K562 (cell line): Measurements from ENCODE around the gene SAFB. TPM values are rescaled to one million over a fixed set of nuclear protein-coding genes. Genes with fewer than 3 reads are reported as not detected.

Experiments
- BACH1 ChIP-seq: fragments of 200-800 bp; sonication (Bioruptor generic); IDR thresholded peaks from 2 replicates; pipeline ENCODE4 v1.6.1; 2016; ENCODE audit warnings: missing genetic modification characterization, missing compliant biosample characterization
- BRD9 ChIP-seq: fragments of 450-650 bp; IDR thresholded peaks from 2 replicates; pipeline ENCODE4 v1.6.1; 2018; ENCODE audit warnings: low read depth; ENCODE audit not compliant: partially characterized antibody
- CGGBP1 ChIP-seq: fragments of 250-450 bp; sonication (Bioruptor Pico); IDR thresholded peaks from 2 replicates; pipeline ENCODE4 v1.9.0; 2021; ENCODE audit warnings: mild to moderate bottlenecking
- CHD1 ChIP-seq: fragments of 200-600 bp; sonication (generic); IDR thresholded peaks from one replicate; pipeline ENCODE4 v1.6.1; 2012; ENCODE audit warnings: mild to moderate bottlenecking, moderate library complexity, low read length, inconsistent platforms
- CTBP1 ChIP-seq: fragments of 450-650 bp; IDR thresholded peaks from 2 replicates; pipeline ENCODE4 v1.6.1; 2016; ENCODE audit warnings: borderline replicate concordance
- DIDO1 ChIP-seq: fragments of 450-650 bp; IDR thresholded peaks from 2 replicates; pipeline ENCODE4 v1.6.1; 2016; ENCODE audit warnings: low read depth, missing biosample characterization, missing genetic modification characterization
- EGR1 ChIP-seq: fragments of 450-650 bp; conservative IDR thresholded peaks from 2 replicates; pipeline ENCODE4 v1.6.1; 2017; ENCODE audit warnings: mild to moderate bottlenecking
- GATAD2B ChIP-seq: fragments of 450-650 bp; IDR thresholded peaks from 2 replicates; pipeline ENCODE4 v1.6.1; 2017; ENCODE audit warnings: mild to moderate bottlenecking, borderline replicate concordance
- HLTF ChIP-seq: fragments of 450-650 bp; IDR thresholded peaks from 2 replicates; pipeline ENCODE4 v1.6.1; 2016
- HNRNPL ChIP-seq: fragments of 200-400 bp; formaldehyde crosslinking; IDR thresholded peaks from 2 replicates; pipeline ENCODE4 v1.6.1; 2017; ENCODE audit warnings: low read depth, mild to moderate bottlenecking, low read length
- TARDBP ChIP-seq: fragments of 450-650 bp; IDR thresholded peaks from 2 replicates; pipeline ENCODE4 v1.6.1; 2016
- TBP ChIP-seq: optimal IDR thresholded peaks from 2 replicates; pipeline ENCODE3; 2011; ENCODE audit warnings: low read depth, low read length, improper control_type of control experiment
- TEAD4 ChIP-seq, 2 experiments: sonication (generic) in 1 of 2; formaldehyde crosslinking in 1 of 2; IDR thresholded peaks; 2 replicates each; pipeline versions ENCODE4 v1.6.1 to v1.8.0; 2012 to 2022; ENCODE audit warnings: borderline replicate concordance in 1 of 2, inconsistent platforms in 1 of 2, low read length in 1 of 2, mild to moderate bottlenecking in 1 of 2, missing genetic modification reagents in 1 of 2
- ZNF121 ChIP-seq: sonication (generic); formaldehyde crosslinking; conservative IDR thresholded peaks from 2 replicates; pipeline ENCODE4 v1.8.0; 2022; ENCODE audit warnings: missing genetic modification reagents
- ZNF143 ChIP-seq: sonication (generic); formaldehyde crosslinking; IDR thresholded peaks from 2 replicates; pipeline ENCODE4 v1.9.0; 2022; ENCODE audit warnings: mild to moderate bottlenecking, missing genetic modification reagents
- ZNF511 ChIP-seq: sonication (generic); formaldehyde crosslinking; IDR thresholded peaks from 2 replicates; pipeline ENCODE4 v1.8.0; 2022; ENCODE audit warnings: mild to moderate bottlenecking, missing genetic modification reagents
- ZSCAN29 ChIP-seq: fragments of 450-650 bp; IDR thresholded peaks from 2 replicates; pipeline ENCODE4 v1.6.1; 2017
- polyA plus RNA-seq, 8 experiments: library from polyadenylated mRNA; depleted of rRNA in 4 of 8; stranded (reverse) in 5 of 8; unstranded in 3 of 8; fragments of >200 nt; fragmentation: Nextera tagmentation in 2 of 8; fragmentation: Illumina TruSeq in 1 of 8; extraction: Ambion mirVana in 2 of 8; extraction: Trizol in 1 of 8; gene quantifications; 2 replicates each; pipeline versions ENCODE4 v1.2.1 to v1.2.3, GENCODE V29; 2011 to 2014; ENCODE audit warnings: inconsistent platforms in 1 of 8, missing spikeins in 1 of 8
- total RNA-seq, 7 experiments: library from RNA; depleted of rRNA in 6 of 7; stranded (reverse); fragments of >200 nt in 6 of 7; fragmentation: Illumina TruSeq in 2 of 7; extraction: Trizol in 2 of 7; gene quantifications; 2 replicates each; pipeline versions ENCODE4 v1.2.1 to v1.2.3, GENCODE V29; 2011 to 2021; ENCODE audit warnings: low replicate concordance in 1 of 7
- TF ChIP-seq, protein P1 (sequence below), 2 experiments: fragments of 150-350 bp in 1 of 2; IDR thresholded peaks; 2 replicates each; pipeline ENCODE4 v1.6.1; 2012 to 2016; ENCODE audit warnings: low read depth in 2 of 2, low read length in 2 of 2, mild to moderate bottlenecking in 1 of 2, moderate library complexity in 1 of 2
- TF ChIP-seq, protein P2 (sequence below): fragments of 250-450 bp; sonication (Bioruptor Pico); IDR thresholded peaks from 2 replicates; pipeline ENCODE4 v1.8.0; 2022; ENCODE audit warnings: moderate library complexity, mild to moderate bottlenecking, inconsistent platforms

Gene SAFB
- total and polyA plus RNA-seq, 9 of the 15 experiments (the other 6 are each of a cell fraction or from before 2014, with no cell fraction given): 1.1 to 151 (median 83.1) TPM

DNA sequence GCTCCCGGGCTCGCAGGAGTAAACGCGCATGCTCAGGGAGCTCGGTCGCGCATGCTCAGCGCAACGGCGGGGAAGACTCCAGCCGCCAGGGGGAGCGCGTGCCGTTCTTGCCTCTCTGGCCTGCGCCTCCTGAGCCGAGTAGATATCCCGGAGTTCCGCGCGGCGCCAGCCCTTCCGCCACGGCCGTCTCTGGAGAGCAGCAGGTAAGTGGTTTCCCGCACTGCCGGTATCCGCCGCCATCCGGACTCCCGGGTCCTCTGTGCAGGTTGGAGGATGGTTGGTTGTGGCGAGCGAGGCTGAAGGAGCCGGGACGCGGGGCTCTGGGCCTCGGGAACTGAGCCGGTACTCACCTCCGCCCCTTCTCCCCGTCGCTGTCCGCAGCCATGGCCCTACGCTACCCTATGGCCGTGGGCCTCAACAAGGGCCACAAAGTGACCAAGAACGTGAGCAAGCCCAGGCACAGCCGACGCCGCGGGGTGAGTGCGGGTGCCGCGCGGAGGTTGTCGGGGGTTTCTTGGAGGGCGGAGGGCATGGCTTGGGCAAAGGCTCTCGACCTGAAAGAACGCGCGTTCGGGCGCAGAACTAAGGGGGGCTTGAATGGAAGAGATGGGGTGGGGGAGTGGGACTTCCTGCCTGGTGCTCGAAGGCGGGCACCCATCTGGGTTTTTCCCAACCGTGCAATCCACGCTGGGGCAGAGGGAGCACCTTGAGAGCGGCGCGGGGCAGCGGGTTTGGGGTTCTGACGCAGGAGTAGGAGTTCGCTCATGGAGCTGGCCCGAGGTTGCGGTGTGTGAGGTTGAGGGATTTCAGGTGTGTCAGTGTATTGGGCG lies 67.5 kb downstream of the SAFB start, which contains the start of gene RPL36 (continued):
- TF ChIP-seq CGGBP1 (CRISPR knock-in tag) (no peak), TEAD4 (IDR thresholded peaks at IDR 0.05; ENCODE audit: low read length) (no peak; the same call in 1 of the 2 replicates), TEAD4 (CRISPR knock-in tag; IDR thresholded peaks at IDR 0.05; ENCODE audit: borderline replicate concordance) (no peak), ZNF511 (CRISPR knock-in tag) (peak; percentile 60; the same call in 1 of the 2 replicates), DIDO1 (tag) (no peak), ZSCAN29 (0 out of 2 replicates have a peak, but pooled peaks have one; percentile 80), ZNF121 (CRISPR knock-in tag) (no peak), CTBP1 (peak; percentile 83), HLTF (peak; percentile 61; the same call in 1 of the 2 replicates), CHD1 (no peak), HNRNPL (peak; percentile 76; the same call in 1 of the 2 replicates), TARDBP (no peak), BRD9 (peak; percentile 99), ZNF143 (CRISPR knock-in tag) (peak; percentile 76), BACH1 (tag) (no peak), EGR1 (no peak), TBP (no peak), GATAD2B (0 out of 2 replicates have a peak, but pooled peaks have one; percentile 36)
- TF ChIP-seq, protein P1, sequence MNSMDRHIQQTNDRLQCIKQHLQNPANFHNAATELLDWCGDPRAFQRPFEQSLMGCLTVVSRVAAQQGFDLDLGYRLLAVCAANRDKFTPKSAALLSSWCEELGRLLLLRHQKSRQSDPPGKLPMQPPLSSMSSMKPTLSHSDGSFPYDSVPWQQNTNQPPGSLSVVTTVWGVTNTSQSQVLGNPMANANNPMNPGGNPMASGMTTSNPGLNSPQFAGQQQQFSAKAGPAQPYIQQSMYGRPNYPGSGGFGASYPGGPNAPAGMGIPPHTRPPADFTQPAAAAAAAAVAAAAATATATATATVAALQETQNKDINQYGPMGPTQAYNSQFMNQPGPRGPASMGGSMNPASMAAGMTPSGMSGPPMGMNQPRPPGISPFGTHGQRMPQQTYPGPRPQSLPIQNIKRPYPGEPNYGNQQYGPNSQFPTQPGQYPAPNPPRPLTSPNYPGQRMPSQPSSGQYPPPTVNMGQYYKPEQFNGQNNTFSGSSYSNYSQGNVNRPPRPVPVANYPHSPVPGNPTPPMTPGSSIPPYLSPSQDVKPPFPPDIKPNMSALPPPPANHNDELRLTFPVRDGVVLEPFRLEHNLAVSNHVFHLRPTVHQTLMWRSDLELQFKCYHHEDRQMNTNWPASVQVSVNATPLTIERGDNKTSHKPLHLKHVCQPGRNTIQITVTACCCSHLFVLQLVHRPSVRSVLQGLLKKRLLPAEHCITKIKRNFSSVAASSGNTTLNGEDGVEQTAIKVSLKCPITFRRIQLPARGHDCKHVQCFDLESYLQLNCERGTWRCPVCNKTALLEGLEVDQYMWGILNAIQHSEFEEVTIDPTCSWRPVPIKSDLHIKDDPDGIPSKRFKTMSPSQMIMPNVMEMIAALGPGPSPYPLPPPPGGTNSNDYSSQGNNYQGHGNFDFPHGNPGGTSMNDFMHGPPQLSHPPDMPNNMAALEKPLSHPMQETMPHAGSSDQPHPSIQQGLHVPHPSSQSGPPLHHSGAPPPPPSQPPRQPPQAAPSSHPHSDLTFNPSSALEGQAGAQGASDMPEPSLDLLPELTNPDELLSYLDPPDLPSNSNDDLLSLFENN (IDR thresholded peaks at IDR 0.05; ENCODE audit: low read depth in 2 of 2, low read length in 2 of 2): peak in 1 of 2 experiments; percentile 15; a peak in 1 of 4 replicates
- TF ChIP-seq, protein P2, sequence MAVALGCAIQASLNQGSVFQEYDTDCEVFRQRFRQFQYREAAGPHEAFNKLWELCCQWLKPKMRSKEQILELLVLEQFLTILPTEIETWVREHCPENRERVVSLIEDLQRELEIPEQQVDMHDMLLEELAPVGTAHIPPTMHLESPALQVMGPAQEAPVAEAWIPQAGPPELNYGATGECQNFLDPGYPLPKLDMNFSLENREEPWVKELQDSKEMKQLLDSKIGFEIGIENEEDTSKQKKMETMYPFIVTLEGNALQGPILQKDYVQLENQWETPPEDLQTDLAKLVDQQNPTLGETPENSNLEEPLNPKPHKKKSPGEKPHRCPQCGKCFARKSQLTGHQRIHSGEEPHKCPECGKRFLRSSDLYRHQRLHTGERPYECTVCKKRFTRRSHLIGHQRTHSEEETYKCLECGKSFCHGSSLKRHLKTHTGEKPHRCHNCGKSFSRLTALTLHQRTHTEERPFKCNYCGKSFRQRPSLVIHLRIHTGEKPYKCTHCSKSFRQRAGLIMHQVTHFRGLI (CRISPR knock-in tag): no peak
